Left renal pelvis (tissue), 4 donors: ENCODE data around the gene MBP. TPM values are rescaled to one million over a fixed set of nuclear protein-coding genes. Genes with fewer than 3 reads are reported as not detected.
"Not testable (repeated sequence)": the region's sequence is repeated elsewhere in the genome, so short reads cannot be mapped to it uniquely, and the experiment has no call there.

Experiments used
- DNase-seq, 4 donors: peaks; one replicate each; pipeline ENCODE4 v3.0.0-alpha.2; 2013; ENCODE audit warnings: low read depth in 4 of 4, low spot score in 3 of 4
- polyA plus RNA-seq, 4 donors: library from polyadenylated mRNA; unstranded; fragments of 120-200 nt; gene quantifications; one replicate each; pipeline ENCODE4 v1.2.1, GENCODE V29; 2013; ENCODE audit not compliant: insufficient read length in 4 of 4

MBP gene
- polyA plus RNA-seq, 4 donors = 13.3 to 23.1 (median 20.1) TPM

DNA sequence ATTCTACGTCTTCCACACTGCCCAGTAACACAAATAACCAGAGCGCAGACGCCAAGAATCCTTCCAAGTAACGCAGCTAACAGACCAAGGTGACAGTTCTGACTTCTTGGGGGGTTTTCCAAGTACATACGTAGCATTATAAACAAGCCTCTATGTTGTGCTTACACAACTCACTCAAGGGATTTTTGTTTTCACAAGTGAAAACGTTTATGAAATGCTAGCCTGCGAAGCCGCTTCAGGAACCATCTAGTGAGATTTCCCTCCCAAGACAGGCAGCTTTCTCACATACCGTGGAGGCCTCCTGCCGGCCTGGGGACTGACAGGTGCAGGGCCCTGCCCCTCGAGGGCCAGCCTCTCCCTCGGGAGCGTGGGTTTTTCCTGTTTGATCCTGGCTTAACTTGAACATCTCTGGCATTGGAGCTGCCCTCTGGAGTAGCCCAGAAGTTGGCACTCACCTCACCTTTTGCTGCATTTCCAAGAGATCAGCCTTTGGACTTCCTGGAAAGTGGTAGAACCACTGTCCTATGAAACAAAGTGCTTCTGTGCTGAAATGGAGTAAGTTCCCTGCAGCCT lies 151.1 kb downstream of the MBP start:
- no peak for DNase-seq

DNA sequence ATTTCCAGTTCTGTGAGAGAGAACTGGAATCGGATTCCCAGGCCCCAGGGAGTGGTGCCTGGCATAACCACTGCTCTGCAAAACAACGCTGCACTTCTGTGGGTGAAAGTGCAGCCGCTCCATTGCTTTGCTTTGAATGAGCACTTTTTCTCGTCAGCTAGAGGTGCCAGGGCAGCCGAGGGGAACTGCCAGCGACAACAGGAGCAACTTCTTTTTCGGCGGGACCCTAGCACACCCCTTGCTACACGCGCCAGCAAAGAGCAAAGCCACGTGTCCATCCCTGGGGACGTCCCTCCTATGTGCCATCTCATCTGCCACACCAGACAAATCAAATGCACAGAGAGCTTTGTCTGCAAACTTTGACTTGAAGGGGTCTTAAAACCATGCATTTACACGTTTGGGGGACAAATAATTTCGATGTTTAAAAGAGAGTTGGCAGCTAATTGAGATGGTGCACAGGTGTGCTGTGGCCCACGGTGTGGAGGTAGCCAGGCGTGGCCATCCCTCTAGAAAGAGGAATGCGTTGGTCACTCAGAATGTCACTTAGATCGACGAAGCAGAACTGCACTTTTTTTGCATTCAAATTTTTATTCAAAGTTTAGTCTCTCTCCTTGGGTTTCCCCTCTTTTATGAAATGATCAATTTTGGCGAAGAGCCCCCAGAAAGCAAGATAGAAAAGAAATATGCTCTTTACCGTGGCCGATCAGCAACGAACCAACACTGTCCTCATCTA lies 151.8 kb downstream of the MBP start:
- DNase-seq = no peak

DNA sequence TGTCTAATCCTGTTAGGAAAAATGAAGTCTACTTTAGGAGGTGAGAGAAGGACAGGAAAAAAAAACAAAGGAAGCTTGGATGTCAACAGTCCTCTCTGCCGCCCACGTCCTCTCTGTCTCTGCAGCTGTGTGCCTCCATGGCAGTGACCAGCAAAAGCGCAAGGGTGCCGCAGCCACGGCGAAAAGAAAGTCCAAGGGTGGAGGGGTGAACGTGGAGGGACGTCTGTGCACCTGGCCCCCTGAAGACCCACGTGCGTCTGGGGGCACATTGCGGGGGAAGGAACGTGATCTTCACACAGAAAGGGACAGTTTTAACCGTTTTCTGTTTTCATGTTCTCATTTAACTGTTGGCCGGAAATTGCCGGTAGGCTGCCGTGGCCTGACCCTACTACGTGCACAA lies 152.7 kb downstream of the MBP start:
- no peak for DNase-seq

DNA sequence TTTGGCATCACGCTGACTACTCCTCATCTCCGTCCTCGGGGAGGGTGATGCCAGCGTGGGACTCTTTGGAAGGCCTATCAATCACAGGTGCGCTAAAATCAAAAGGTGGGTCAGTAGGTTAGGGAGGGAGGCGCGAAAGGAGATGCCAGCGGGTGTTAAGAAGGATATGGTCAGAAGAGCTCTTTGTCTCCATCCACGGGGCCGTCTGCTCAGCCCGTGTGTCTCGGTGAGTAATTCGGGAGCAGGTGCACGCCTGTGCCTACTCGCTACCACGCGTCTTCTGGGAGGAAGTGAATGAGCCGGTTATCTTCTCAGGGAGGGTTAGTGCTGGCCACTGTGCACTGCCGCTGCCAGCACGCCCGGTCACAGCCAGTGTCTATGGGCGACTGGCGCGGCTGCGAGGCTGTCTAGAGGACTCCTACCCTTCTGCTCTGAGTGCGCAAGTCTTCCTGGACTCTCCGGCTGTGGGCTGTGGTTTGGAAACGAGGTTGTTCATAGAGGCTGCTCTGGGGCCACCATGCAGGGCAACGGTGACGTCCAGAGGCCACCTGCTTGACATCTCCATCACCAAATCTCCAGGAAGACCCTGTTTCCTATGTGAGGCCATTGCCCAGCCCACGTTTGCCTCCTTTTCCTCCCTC lies 153.4 kb downstream of the MBP start:
- no peak for DNase-seq

- no peak for DNase-seq
Measured at GRCh38 chr18:76978616-76979015, 154.0 kb downstream of the MBP start.

DNA sequence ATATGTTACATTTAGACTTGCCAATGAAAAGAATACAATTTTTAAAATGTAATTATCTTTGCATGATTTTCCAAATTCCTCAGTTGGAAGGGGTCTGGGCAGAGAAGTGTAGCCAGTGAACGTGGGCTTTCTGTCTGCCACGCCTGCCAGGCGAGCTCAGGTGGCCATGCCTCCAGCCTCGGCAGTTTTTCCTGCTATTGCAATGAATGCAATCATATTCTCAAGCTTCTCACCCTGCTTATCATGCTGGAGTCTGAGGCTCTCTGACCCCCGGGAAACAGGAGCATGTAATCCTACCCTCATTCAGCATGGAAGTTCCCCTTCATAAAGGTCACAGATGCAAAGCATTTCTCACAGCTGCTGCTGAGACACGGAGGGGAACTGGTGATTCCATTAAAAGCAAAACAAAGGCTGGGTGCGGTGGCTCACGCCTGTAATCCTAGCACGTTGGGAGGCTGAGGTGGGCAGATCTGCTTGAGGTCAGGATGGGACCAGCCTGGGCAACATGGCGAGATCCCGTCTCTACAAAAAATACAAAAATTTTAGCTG lies 154.8 kb downstream of the MBP start:
- DNase-seq = no peak

GRCh38 chr18:76977108-76977621 lies 155.4 kb downstream of the MBP start:
- DNase-seq = no peak

DNA sequence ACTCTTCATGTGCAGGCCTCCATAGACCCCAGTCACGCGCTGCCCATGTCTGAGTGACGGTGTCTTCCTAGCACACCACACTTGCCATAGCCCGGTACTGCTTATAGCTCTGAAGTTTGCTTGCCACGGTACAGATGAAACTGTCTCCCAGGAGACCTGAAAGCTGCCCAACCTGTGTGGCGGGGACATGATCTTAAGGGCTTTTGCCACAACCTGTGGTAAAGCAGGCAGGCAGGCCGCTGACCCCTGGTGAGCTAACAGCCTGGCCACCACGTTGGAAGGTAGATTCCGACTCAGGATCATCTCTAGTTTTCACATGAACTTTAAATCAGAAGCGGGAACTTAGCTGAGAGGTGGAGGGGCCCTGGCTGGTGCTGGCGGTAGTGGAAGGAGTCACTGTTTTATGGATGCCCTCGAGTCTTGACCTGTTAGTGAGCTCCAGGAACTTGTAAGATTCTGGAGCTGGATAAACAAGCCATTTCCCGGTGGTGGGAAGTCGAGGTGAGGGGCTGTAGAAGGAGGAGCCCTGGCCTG lies 156.9 kb downstream of the MBP start:
- no peak for DNase-seq

DNA sequence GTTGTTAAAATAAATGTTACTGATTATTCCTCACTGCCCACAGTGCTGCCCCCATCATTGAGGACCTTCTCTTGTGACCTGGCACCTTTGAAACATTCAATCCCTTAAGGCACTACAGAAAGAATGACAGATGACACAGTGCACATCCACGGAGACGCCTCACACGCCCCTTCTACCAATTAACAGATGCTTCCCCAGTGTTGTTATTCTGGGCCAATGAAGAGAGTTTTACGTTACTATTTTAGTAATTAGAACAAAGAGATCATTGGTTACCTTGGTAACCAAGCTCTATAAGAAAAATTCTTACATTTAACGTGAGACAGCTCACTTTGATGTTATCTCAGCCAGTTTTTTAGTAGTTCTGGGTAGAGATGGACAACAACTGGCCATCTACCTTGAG lies 158.2 kb downstream of the MBP start:
- DNase-seq = no peak

- no peak for DNase-seq
Measured at GRCh38 chr18:76973520-76974266, 158.9 kb downstream of the MBP start.

DNA sequence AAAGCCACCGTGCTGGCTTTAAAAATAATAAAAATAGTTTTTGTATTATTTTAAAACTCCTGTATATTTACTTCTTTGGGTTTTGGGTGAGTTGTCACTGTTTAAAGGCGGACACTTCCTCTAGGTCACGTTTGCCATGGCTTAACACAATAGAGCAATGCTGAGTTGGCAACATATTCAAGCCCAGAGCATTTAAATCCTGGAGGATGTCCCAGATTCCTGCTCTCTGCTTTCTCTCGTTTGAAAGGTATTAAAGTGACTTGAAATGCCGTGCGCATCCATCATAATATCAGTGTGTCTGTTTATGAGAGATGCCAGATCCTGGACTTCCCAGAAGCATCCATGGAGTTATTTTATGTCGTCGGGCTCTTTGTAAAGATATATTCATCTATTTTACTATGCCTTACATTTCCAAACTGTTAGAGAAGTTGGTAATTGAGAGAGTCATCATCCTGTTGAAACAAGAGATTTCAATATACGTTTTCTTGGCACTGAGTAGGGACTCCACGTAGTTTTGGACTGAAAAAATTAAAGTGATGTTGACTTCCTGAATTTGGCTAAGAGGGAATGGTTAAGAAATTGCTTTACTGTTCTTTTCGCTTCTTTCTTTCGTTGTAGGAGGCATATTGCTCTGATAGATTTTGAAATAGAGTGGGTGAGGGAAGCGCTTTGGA lies 159.6 kb downstream of the MBP start:
- no peak for DNase-seq

GRCh38 chr18:76972241-76972640 lies 160.3 kb downstream of the MBP start:
- no peak for DNase-seq

DNA sequence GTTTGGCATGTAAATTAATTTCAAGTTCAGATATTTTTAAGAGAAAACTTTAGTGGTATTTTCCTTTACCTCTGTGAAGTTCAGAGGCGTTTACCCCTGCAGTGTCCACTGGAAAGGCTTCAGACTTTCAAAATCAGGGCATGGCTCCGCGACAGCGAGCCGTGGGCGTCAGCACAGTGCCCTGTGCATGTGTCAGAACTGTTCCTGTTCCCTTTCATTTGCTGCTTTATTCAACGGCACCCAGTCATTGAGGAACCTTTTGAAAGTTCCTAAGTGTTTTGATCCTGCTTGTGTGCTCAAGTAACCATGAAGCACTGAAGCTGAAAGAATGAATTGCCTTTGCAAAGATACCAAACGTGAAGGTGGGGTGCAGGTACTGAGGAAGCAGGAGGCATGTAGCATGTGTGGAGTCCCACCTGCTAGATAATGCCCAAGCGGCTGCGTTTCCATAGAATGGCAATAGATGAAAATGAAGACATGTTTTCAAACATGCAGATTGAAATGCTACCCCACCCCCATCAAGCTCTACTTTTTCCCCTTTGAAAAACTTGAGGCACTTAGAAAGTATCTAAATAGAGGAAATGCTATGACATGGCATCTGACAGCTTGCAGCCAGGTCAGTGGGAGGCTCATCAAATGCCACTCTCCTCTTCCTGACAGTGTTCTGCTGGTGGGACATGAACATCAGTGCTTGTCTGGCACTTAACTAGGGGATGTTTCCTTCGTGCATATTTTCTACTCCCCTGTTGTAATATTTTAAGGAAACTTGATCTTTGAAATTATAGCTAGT lies 161.6 kb downstream of the MBP start:
- no peak for DNase-seq

- no peak for DNase-seq
Measured at GRCh38 chr18:76967721-76968472, 164.7 kb downstream of the MBP start.

DNA sequence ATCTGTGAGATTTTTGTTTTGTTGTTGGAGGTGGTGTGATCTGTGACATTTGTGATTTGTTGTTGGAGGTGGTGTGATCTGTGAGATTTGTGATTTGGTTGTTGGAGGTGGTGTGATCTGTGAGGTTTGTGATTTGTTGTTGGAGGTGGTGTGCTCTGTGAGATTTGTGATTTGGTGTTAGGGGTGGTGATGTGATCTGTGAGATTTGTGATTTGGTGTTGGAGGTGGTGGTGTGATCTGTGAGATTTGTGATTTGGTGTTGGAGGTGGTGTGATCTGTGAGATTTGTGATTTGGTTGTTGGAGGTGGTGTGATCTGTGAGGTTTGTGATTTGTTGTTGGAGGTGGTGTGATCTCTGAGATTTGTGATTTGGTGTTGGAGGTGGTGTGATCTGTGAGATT lies 165.3 kb downstream of the MBP start:
- DNase-seq = not testable (repeated sequence)

DNA sequence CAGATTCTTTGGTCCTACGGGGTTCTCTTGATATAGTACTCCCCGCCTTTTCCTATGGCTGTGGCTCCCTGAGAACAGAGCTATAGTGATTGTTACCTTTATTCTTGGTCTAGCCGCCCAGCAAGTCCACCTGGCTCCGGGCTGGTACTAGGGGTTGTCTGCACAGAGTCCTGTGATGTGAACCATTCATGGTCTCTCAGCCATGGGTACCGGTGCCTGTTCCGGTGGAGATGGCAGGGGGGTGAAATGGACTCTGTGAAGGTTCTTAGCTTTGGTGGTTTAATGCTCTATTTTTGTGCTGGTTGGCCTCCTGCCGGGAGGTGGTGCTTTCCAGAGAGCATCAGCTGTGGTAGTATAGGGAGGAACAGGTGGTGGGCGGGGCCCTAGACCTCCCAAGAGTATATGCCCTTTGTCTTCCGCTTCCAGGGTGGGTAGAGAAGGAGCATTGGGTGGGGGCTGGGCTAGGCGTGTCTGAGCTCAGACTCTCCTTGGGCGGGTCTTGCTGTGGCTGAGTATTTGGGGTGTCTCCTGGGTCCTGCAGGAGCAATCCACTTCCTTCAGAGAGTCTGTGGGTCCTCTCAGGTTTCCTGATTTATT lies 166.9 kb downstream of the MBP start:
- not testable (repeated sequence) for DNase-seq

DNA sequence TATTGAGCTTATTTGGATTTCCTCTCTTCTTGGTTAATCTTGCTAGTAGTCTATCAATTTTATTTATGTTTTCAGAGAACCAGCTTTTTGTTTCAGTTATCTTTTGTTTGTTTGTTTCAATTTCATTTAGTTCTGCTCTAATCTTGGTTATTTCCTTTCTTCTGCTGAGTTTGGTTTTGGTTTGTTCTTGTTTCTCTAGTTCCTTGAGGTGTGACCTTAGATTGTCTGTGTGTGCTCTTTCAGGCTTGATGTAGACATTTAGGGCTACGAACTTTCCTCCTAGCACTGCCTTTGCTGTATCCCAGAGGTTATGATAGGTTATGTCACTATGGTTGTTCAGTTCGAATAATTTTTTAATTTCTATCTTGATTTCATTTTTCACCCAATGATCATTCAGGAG lies 168.6 kb downstream of the MBP start:
- no peak for DNase-seq

DNA sequence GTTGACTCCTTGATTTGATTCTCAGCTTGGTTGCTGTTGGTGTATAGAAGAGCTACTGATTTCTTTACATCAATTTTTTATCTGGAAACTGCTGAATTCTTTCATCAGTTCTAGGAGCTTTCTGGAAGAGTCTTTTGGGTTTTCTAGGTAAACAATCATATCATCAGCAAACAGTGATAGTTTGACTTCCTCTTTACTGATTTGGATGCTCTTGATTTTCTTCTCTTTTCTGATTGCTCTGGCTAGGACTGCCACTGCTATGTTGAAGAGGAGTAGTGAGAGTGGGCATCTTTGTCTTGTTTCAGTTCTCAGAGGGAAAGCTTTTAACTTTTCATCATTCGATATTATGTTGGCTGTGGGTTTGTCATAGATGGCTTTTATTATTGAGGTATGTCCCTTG lies 169.7 kb downstream of the MBP start:
- no peak for DNase-seq
